ACC112 (cell line): ENCODE results near the gene HID1.
"Not testable (repeated sequence)": the region's sequence is repeated elsewhere in the genome, so short reads cannot be mapped to it uniquely, and the experiment has no call there.

Experiments
- H2AFZ ChIP-seq: fragments of 200-600 bp; sonication (generic); one replicate; pipeline ENCODE4 v1.6.0; 2017; ENCODE audit warnings: antibody characterized with exemption, low read length; ENCODE audit not compliant: unreplicated experiment
- H3K27ac ChIP-seq: fragments of 200-600 bp; sonication (generic); 2 replicates; pipeline ENCODE4 v1.5.1; 2014; ENCODE audit warnings: low read depth, mild to moderate bottlenecking, antibody characterized with exemption, low read length, moderate library complexity
- H3K27me3 ChIP-seq: fragments of 200-600 bp; sonication (generic); 2 replicates; pipeline ENCODE4 v1.6.1; 2014; ENCODE audit warnings: mild to moderate bottlenecking, antibody characterized with exemption, low read length, moderate library complexity, mixed read lengths; ENCODE audit not compliant: insufficient read depth
- H3K36me3 ChIP-seq: fragments of 200-600 bp; sonication (generic); 2 replicates; pipeline ENCODE4 v1.6.1; 2016; ENCODE audit warnings: mild to moderate bottlenecking, antibody characterized with exemption, low read length, moderate library complexity, mixed read lengths; ENCODE audit not compliant: insufficient read depth
- H3K4me1 ChIP-seq: fragments of 200-600 bp; sonication (generic); one replicate; pipeline ENCODE4 v1.6.1; 2016; ENCODE audit warnings: low read length, mixed read lengths; ENCODE audit not compliant: insufficient read depth, unreplicated experiment, control insufficient read depth
- H3K4me3 ChIP-seq: fragments of 200-600 bp; sonication (generic); 2 replicates; pipeline ENCODE4 v1.5.1; 2014; ENCODE audit warnings: mild to moderate bottlenecking, low read depth, low read length
- H3K79me2 ChIP-seq: fragments of 200-600 bp; sonication (generic); one replicate; pipeline ENCODE4 v1.6.0; 2016; ENCODE audit warnings: low read length; ENCODE audit not compliant: control insufficient read depth, unreplicated experiment, insufficient read depth

Gene HID1

GRCh38 chr17:75009139-75009724, 36.7 kb upstream of the HID1 start:
- no peak overlapping the region for H3K27ac ChIP-seq
- no peak overlapping the region for H3K4me3 ChIP-seq
- H3K36me3 ChIP-seq: no peaks in the 10 kb centered on the region
- H2AFZ ChIP-seq: no peak overlapping the region
- no peaks in the 10 kb centered on the region for H3K27me3 ChIP-seq
- peaks cover 10% of the 10 kb centered on the region for H3K4me1 ChIP-seq
- peaks cover 12% of the 10 kb centered on the region for H3K79me2 ChIP-seq

- Histone ChIP-seq H3K27me3 (no peaks in the 10 kb centered on the region), H3K36me3 (no peaks in the 10 kb centered on the region), H3K27ac (no peak overlapping the region), H3K4me1 (peaks cover 4% of the 10 kb centered on the region), H2AFZ (no peak overlapping the region), H3K79me2 (peaks cover 6% of the 10 kb centered on the region), H3K4me3 (no peak overlapping the region)
These were observed 35.8 kb upstream of the HID1 start for GRCh38 chr17:75008373-75008772.

GRCh38 chr17:75006653-75007052, 34.1 kb upstream of the HID1 start:
- H2AFZ ChIP-seq: no peak overlapping the region

GRCh38 chr17:75006084-75006483, 33.5 kb upstream of the HID1 start:
- H2AFZ ChIP-seq, H3K27ac ChIP-seq, H3K36me3 ChIP-seq, H3K27me3 ChIP-seq, H3K4me3 ChIP-seq, H3K79me2 ChIP-seq, H3K4me1 ChIP-seq: not testable (repeated sequence)

More at GRCh38 chr17:75006653-75007052, 34.1 kb upstream of the HID1 start:
- H3K4me1 ChIP-seq: no peaks in the 10 kb centered on the region
- H3K4me3 ChIP-seq: no peak overlapping the region
- no peak overlapping the region for H3K27ac ChIP-seq
- H3K79me2 ChIP-seq: no peaks in the 10 kb centered on the region
- H3K27me3 ChIP-seq: no peaks in the 10 kb centered on the region
- H3K36me3 ChIP-seq: no peaks in the 10 kb centered on the region

GRCh38 chr17:75005291-75005690, 32.7 kb upstream of the HID1 start:
- H3K79me2 ChIP-seq: no peaks in the 10 kb centered on the region
- H3K4me1 ChIP-seq: no peaks in the 10 kb centered on the region
- H3K27ac ChIP-seq: no peak overlapping the region
- H3K36me3 ChIP-seq: no peaks in the 10 kb centered on the region
- no peaks in the 10 kb centered on the region for H3K27me3 ChIP-seq
- H2AFZ ChIP-seq: no peak overlapping the region
- H3K4me3 ChIP-seq: no peak overlapping the region

- Histone ChIP-seq H2AFZ (no peak overlapping the region), H3K79me2 (no peaks in the 10 kb centered on the region), H3K36me3 (no peaks in the 10 kb centered on the region), H3K4me3 (no peak overlapping the region), H3K27ac (no peak overlapping the region), H3K4me1 (no peaks in the 10 kb centered on the region), H3K27me3 (no peaks in the 10 kb centered on the region)
These were observed 31.8 kb upstream of the HID1 start for GRCh38 chr17:75004371-75004770.

- H3K36me3 ChIP-seq: no peaks in the 10 kb centered on the region
- no peaks in the 10 kb centered on the region for H3K27me3 ChIP-seq
- H2AFZ ChIP-seq: no peak overlapping the region
- no peak overlapping the region for H3K4me3 ChIP-seq
- no peak overlapping the region for H3K27ac ChIP-seq
- H3K79me2 ChIP-seq: no peaks in the 10 kb centered on the region
- no peaks in the 10 kb centered on the region for H3K4me1 ChIP-seq
These were observed 31.4 kb upstream of the HID1 start for GRCh38 chr17:75003957-75004355.

GRCh38 chr17:75003070-75003956, 30.8 kb upstream of the HID1 start:
- Histone ChIP-seq H3K27ac (no peak overlapping the region), H3K79me2 (no peaks in the 10 kb centered on the region), H2AFZ (no peak overlapping the region), H3K4me1 (no peaks in the 10 kb centered on the region), H3K36me3 (no peaks in the 10 kb centered on the region), H3K27me3 (no peaks in the 10 kb centered on the region), H3K4me3 (no peak overlapping the region)

- no peak overlapping the region for H2AFZ ChIP-seq
- no peaks in the 10 kb centered on the region for H3K79me2 ChIP-seq
- no peaks in the 10 kb centered on the region for H3K27me3 ChIP-seq
- H3K27ac ChIP-seq: no peak overlapping the region
- no peak overlapping the region for H3K4me3 ChIP-seq
- no peaks in the 10 kb centered on the region for H3K4me1 ChIP-seq
- no peaks in the 10 kb centered on the region for H3K36me3 ChIP-seq
These were observed 29.6 kb upstream of the HID1 start for GRCh38 chr17:75001915-75002843.

- H3K27ac ChIP-seq: no peak overlapping the region
- no peaks in the 10 kb centered on the region for H3K27me3 ChIP-seq
- H3K79me2 ChIP-seq: peaks cover 2% of the 10 kb centered on the region
- no peak overlapping the region for H3K4me3 ChIP-seq
- H3K36me3 ChIP-seq: no peaks in the 10 kb centered on the region
- H2AFZ ChIP-seq: no peak overlapping the region
- H3K4me1 ChIP-seq: no peaks in the 10 kb centered on the region
These were observed 27.0 kb upstream of the HID1 start for GRCh38 chr17:74999523-74999922.
